Brain microvascular endothelial cell (primary cell): ENCODE data around the gene GPR82.
A peak's percentile ranks its signal among the peaks of the same experiment; 100 is the strongest.

ENCODE experiments used
- DNase-seq: peaks from one replicate; pipeline ENCODE4 v3.0.0-alpha.2; 2020
- H3K27ac ChIP-seq: fragments of 250-450 bp; sonication (Bioruptor Pico); 2 replicates; pipeline ENCODE4 v1.5.1; 2020; ENCODE audit warnings: mild to moderate bottlenecking, moderate library complexity
- H3K27me3 ChIP-seq: fragments of 250-450 bp; sonication (Bioruptor Pico); replicated peaks from 2 replicates; pipeline ENCODE4 v1.5.1; 2020; ENCODE audit warnings: mild to moderate bottlenecking
- H3K36me3 ChIP-seq: fragments of 250-450 bp; sonication (Bioruptor Pico); replicated peaks from 2 replicates; pipeline ENCODE4 v1.5.1; 2020; ENCODE audit warnings: mild to moderate bottlenecking
- H3K4me3 ChIP-seq: 2 replicates; pipeline ENCODE4 v1.5.1; 2011; ENCODE audit warnings: low read depth, mild to moderate bottlenecking, control low read depth, low read length, moderate library complexity
- CTCF ChIP-seq: IDR thresholded peaks from 2 replicates; pipeline ENCODE4 v1.5.1; 2011; ENCODE audit warnings: low read depth, mild to moderate bottlenecking, moderate library complexity, low read length, control low read depth, inconsistent platforms; ENCODE audit errors: missing control alignments
- in situ Hi-C: cut with HindIII; loops from 2 replicates; pipeline ENCODE4 v1.10.0; 2017; ENCODE audit warnings: low sequenced_read_pairs, low pct_ligation_motif_present

The GPR82 gene

GRCh38 chrX:41688156-41688555 is 35.8 kb upstream of the GPR82 start:
- in situ Hi-C loops = no loop called here
- no peak overlapping the region for H3K27ac ChIP-seq
- H3K27me3 ChIP-seq = no peaks in the 10 kb centered on the region
- no peak for DNase-seq
- no peak overlapping the region for H3K4me3 ChIP-seq
- no peak for TF ChIP-seq CTCF
- H3K36me3 ChIP-seq = no peaks in the 10 kb centered on the region

GRCh38 chrX:41688835-41689234 is 35.1 kb upstream of the GPR82 start, which contains the start of gene GPR34:
Gene GPR34, plus strand, starts transcription at chrX:41688973. Its CDS starts 6,661 bp downstream, at chrX:41695634.
- Histone ChIP-seq H3K4me3 (no peak within 1 kb of the TSS), H3K27ac (no peak within 1 kb of the TSS), H3K27me3 (no peaks in the 10 kb centered on the region), H3K36me3 (no peaks in the 10 kb centered on the region)
- in situ Hi-C loops = no loop called here
- TF ChIP-seq CTCF = no peak
- no peak for DNase-seq

DNA sequence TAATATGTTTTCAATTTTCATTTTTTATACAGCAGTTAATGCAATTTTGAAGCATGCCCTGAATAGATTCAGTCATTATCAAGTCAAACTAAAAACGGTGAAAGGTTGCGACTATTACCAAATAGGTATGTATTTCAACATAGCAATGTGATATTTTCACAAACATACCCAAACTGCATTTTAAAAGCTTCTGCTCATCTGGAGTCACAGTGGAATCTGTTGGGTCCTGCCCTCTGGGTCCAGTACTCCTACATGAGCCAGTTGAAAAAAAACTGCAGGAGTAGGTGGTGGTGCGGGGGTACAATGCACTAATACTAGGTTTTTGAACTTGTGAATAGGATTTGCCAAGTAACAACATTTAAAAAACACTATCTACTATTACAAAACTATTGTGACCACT is 34.3 kb upstream of the GPR82 start:
- H3K27me3 ChIP-seq = no peaks in the 10 kb centered on the region
- H3K36me3 ChIP-seq = no peaks in the 10 kb centered on the region
- no peak for TF ChIP-seq CTCF
- DNase-seq = no peak
- no peak overlapping the region for H3K4me3 ChIP-seq
- in situ Hi-C loops = no loop called here
- no peak overlapping the region for H3K27ac ChIP-seq

DNA sequence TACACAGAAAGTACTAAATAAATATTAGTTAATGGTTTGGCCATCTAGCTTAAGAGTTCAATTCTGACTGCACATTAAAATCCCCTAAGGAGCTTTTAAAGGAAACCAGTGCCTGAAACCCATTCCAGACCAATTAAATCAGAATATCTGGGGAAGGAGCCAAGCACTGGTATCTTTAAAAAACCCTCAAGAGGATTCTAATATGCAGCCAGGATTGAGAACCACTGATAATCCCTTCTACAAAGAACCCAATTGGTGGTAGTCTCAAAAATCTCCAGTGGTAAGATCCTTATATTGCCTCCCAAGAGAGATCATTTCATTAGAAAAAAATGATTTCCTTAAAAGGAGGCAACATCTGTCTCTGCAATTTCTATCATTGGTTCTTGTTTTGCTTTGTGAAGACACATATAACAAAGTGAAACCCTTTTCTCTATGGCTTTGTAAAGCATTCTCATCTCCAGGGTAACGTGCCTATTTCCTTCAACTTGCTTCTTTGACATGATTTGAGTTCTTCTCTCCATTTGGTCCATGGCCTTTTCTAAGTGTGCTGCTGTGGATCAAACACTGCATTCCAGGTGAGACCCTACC is 31.7 kb upstream of the GPR82 start:
- Histone ChIP-seq H3K36me3 (no peaks in the 10 kb centered on the region), H3K4me3 (no peak overlapping the region), H3K27ac (peak overlapping the region; percentile 30), H3K27me3 (no peaks in the 10 kb centered on the region)
- TF ChIP-seq CTCF = no peak
- peak; percentile 47 for DNase-seq
- in situ Hi-C loops = no loop called here

GRCh38 chrX:41693024-41693423 is 31.0 kb upstream of the GPR82 start:
- no peak overlapping the region for H3K27ac ChIP-seq
- in situ Hi-C loops = no loop called here
- H3K27me3 ChIP-seq = no peaks in the 10 kb centered on the region
- H3K4me3 ChIP-seq = no peak overlapping the region
- H3K36me3 ChIP-seq = no peaks in the 10 kb centered on the region
- no peak for DNase-seq
- no peak for TF ChIP-seq CTCF

- H3K4me3 ChIP-seq = no peak overlapping the region
- TF ChIP-seq CTCF = no peak
- in situ Hi-C loops = no loop called here
- H3K27ac ChIP-seq = no peak overlapping the region
- DNase-seq = no peak
- no peaks in the 10 kb centered on the region for H3K27me3 ChIP-seq
- H3K36me3 ChIP-seq = no peaks in the 10 kb centered on the region
These were observed 28.6 kb upstream of the GPR82 start for GRCh38 chrX:41695426-41695825.
